ENCODE results near the gene NFATC3.

Gene NFATC3

DNA sequence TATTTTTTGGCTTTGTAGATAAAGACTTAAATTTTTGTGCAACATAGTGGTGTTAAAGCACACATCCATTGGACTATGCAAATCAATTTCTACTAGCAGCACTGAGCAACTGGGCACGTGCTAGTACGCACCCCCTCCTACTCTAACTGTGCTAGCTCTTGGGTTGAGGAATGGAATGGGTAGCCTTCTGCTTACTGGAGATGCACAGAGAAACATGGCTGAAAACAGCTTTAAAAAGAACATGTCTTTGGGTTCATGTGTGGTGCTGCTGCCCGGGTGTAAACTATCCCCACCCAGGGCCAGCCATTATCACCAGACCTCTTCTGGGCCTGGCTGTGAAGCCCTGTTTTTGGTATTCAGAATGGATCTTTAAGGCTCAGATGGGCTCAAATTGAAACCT is 143.5 kb downstream of the NFATC3 start:
- in situ Hi-C loops (cut with MboI; ENCODE audit: low sequenced_read_pairs) = no loop called here

DNA sequence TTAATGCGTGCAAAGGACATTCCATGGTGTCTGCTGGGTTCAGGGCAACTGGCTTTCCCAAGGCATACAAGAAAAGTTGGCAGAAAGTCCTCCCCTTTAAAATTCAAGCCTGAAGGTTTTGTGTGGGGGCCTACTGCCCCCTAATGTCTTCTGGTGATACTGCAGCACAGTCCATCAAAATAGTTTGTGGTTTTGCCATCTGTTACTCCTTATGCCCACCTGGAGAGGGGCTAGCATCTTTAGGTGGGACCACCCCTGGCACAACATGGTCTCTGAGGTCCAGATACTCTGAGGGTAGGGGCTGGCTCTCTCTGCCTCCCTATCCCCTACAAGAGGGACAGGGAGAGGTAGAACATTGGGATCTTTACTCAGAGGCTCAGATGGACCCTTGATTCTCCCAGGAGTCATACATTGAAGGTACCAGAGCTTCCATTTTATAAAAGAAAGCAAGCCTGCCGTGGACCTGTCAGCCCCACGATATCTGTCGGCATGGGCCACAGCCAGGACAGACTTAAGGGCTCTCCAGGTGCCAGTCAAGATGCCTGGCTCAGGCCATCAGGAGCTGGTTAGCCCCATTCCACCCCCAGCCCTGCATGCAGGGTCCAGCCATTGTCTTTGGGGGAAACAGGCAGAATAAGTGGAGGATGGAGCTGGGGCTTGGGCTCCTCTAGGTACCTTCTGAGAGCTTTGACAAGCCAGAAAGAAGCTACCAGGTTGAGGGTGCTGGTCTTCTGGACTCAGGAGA is 144.4 kb downstream of the NFATC3 start:
- in situ Hi-C loops (cut with MboI; ENCODE audit: low sequenced_read_pairs) = no loop called here

DNA sequence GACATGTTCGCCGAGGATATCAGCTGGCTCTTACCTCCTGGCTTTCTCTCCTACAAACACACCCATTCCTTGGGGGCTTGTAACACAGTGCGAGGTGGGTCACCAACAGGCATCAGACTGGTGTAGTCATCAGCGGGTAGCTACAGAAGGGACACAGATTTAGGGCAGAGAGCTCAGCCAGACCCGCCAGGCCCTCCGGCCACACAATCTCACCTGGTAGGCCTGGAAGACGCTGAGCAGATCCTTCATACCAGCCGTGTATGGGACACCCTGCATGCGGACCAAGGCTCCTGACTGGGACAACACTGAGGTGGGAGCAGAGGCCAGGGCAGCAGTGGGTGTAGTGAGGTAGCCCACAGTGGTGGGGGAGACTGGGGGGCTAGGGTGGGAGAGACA is 145.0 kb downstream of the NFATC3 start:
- in situ Hi-C loops (cut with MboI; ENCODE audit: low sequenced_read_pairs) = no loop called here

DNA sequence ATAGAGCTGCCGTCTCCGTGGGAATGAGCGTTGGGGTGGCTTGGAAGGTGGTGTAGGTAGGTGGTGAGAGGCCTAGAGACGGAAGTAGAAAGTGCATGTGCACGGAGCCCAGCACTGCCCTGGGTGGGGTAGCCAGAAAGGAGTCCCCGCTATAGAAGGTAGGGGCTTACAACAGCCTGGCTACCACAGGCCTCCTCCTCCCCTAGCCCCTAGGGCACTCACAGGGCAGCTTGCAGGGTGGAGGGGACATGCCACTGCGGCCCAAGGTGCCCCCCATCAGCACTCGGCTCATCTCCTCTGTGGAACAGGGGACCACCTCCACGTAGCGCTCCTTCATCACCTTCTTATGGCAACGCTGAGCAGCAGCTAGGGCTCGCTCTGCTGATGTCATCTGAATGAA is 145.8 kb downstream of the NFATC3 start:
- in situ Hi-C loops (cut with MboI; ENCODE audit: low sequenced_read_pairs) = no loop called here

DNA sequence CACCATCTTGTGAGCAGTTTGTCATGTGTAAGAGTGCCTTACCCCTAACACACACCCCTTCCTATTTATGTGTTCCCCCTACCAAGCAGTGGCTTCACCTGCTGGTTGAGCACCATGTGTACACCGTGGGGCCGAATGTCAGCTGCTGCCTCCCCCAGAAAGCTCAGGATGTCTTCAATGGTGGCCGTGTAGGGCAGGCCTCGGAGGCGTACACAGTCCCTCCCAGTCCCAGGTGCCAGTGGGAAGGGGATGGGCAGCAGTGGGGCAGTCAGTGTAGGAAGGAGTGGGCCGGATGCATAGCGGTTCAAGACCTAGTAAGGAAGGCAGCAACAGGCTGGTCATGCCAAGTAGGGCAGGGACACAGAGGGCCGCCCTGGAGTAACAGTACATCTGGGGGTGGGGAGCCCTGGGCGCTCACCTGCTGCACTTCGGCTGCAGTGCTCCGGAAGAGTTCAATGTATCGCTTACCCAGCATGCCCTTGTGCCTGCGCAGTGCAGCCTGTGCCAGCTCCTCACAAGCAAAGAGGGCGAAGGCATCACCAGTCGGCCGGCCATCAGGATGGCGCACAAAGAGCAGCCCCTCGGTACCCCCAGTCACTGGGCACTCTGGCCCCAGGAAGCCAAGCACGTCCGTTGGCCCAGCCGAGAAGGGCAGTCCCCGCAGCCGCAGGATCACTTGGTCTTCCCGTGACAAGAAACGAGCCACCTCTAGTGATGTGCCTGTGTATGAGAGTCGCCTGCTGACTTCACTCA is 146.4 kb downstream of the NFATC3 start:
- in situ Hi-C loops (cut with MboI; ENCODE audit: low sequenced_read_pairs) = no loop called here

DNA sequence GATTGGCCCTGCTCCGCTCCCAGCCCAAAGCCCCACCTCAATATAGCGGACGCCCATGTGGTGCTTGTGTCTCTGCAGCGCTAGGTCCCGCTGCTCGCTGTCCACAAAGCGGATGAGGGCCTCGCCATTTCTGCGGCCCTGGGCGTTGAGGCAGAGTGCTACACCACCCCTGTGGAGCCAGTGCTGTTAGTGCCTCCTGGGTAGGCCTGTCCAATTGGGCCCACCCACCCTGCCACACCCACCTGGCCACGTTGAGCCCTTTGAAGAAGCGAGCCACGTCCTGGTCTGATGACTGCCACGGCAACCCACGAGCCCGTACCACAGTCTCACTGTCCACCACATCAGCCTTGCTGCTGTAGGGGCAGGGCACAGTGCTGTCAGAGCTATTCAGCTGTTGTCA is 147.2 kb downstream of the NFATC3 start:
- in situ Hi-C loops (cut with MboI; ENCODE audit: low sequenced_read_pairs) = no loop called here

DNA sequence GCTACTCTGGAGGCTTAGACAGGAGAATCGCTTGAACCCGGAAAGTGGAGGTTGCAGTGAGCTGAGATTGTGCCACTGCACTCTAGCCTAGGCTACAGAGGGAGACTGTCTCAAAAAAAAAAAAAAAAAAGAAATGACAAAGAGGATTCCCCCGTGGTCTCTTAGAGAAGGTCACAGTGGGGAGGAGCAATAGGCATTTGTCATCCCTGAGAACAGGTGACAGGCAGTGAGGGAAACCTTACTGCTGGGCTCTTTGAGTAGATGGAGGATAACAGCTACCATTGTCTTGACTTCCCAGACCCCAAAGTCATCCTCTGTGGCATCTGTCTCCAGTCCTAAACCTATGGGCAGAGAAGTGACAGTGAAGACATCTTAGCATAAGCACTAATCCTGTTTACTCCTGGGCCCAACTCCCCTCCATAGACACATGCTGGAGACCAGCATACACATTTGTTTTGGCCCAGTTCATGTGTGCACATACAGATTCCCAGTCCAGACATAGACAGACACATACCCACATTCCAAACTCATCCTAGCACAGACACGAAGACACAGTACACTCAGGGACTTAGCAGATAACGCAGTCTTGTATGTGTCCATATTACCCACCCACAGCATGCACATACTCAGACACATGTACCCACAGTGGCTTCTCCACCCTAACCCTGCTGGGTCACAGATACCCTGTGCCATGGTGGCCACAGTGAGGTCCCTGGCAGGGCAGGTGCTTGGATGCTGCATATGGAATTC is 148.1 kb downstream of the NFATC3 start:
- in situ Hi-C loops (cut with MboI; ENCODE audit: low sequenced_read_pairs) = no loop called here

DNA sequence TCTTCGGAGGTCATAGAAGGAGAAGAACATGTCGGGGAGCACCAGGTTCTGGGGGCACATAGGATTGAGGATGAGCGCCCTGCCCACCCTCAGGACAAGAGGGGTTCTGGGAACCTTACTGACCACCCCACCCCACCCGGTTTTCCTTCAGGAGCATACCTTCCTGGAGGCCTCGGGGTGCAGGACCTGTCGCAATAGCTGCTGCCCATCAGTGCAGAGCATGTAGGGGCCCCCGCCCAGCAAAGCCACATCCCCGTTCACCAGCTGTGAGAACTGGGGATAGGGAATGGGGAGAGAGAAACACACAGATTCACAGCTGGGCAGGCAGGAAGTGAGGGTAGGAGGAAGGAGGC is 148.6 kb downstream of the NFATC3 start:
- in situ Hi-C loops (cut with MboI; ENCODE audit: low sequenced_read_pairs) = no loop called here

DNA sequence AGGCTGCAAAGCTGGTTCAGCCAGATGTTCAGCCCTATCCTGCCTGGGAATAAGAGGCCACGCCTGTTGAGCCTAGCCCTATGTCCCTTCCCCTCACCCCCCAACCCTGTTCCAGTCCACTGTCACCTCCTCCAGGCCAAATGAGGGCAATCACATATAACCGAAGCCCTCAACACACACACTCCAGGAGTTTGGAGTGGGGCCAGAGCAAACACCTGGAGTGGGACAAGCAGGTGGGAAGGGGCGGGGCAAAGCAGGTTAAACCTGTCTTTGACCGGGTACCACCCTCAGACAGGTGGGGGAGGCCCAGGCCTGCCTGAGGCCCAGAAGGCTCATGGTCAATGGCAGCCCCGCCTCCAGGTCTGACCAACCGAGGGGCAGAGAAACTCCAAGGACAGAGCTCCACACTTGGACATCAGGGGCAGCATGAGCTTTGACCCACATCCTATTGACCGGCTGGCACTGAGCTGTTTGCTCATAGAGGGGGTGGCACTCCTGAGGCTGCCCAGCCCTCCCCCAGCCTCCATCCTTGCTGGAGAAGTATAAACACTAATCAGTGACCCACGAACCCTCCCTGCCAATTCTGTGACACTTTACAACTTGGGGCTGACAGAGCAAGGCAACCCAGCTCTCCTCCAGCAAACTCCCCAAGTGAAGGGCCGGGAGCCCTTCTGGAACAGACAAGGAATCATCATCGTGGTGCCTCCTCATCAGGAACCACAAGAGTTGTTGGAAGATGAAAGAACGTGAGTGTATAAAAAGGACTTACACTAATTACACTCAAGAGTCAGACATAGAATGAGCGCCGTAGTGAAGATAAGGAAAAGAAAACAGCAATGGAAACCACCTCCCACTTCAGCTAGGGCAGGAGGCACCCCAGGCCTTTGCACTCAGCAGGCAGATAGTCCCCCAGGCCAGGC is 149.3 kb downstream of the NFATC3 start:
- in situ Hi-C loops (cut with MboI; ENCODE audit: low sequenced_read_pairs) = no loop called here

DNA sequence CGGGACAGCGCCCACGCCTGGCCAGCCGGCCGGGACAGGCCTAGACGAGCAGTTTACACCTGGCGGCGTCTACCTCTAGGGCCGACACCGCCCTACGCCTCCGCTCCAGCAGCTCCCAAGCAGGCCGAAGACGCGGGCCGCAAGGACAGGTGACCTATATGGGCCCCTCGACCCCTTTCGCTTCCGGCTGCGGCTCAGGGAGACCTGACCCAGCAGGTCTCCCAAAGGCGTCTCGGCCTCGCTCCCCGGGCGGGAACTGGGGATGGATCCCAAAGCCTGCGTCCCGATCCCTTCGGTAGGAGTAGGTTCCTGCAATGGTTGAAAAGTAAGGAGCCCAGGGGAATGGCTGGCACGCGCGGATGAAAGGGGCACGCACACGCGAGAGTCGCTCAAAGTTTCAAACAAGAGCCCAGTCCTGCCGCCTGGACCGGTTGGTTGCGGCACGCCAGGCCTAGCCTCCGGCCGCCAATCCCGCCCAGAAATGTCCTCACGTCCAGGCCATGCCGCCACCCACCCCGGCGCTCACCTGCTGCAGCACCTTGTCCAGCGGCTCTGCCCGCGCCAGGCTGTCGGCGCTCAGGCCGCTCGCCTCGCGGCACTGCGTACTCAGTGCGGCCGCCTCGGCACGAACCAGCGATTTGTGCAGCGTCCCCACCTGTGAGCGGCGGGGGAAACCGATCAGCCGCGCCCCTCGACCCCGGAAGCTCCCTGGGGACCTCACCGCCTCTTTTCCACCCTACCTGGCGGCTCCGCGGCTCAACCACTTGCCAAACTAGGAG is 150.1 kb downstream of the NFATC3 start:
- in situ Hi-C loops (cut with MboI; ENCODE audit: low sequenced_read_pairs) = no loop called here

DNA sequence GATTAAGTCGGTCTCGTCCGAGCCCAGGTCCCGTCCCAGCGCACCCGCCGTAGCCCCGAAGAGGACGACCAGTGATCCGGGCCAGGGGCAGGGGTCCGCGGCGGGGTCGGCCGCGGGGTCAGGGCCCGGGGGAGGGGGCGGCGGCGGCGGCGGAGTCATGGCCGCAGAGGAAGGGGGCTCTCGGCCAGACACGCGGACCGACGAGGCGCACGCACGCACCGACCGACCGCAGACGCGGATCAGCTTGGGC is 150.6 kb downstream of the NFATC3 start, which contains the start of gene ESRP2:
Gene ESRP2 (minus strand): TSS at position 241 of the 250 bp plus-strand sequence. CDS start 82 bp downstream, at position 159.
- in situ Hi-C loops (cut with MboI; ENCODE audit: low sequenced_read_pairs) = no loop called here

DNA sequence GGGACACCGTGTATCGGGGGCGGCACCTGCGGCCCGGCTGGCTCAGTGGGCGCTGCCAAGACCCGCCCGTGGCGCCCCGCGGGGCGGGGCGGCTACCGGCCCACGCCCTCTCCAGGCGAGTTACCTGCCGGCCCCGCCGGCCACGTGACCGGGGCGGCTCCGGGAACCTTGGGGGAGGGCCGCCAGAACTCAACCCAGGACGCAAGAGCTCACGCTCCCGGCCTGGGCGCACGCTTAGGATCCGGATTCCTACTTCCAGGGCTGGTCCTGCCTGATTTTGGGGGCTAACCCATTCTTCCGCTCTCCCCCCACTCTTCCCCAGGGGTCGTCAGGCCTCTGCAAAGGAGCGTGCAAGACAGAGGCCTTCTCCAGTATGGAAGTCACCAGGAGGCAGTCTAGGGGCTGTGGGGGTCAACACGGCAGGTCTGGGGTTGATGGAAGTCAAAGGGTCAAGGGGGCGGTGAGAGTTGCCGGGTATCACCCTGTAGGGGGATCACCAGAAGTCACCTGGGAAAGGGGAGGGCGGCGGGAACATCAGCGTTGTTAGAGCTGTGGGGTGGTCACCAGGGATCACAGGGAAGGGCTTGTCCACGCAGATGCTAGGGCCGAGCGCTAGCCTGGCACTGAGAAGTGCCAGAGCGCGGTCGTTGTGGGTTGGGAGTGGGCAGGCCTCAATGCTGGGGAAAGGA is 151.1 kb downstream of the NFATC3 start:
- in situ Hi-C loops (cut with MboI; ENCODE audit: low sequenced_read_pairs) = no loop called here

DNA sequence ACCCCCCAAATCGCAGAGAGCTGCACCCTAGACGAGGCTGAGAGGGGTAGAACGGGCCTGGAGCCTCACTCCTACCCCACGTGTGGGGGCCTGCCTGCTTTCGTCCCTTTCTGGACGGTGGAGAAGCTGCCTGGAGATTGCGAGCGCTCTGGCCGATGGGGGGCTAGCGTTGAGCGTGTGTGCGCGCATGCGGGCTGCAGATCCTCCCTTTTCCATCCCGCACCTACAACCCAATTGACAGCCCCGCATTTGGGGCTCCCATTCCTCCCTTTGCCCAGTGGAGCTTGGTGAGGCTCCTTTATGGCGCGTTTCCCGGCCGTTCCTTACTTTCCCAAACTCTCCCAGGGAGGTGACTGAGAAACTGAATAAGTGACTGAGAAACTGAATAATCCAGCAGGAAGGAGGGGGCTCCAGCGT is 151.7 kb downstream of the NFATC3 start:
- in situ Hi-C loops (cut with MboI; ENCODE audit: low sequenced_read_pairs) = no loop called here

DNA sequence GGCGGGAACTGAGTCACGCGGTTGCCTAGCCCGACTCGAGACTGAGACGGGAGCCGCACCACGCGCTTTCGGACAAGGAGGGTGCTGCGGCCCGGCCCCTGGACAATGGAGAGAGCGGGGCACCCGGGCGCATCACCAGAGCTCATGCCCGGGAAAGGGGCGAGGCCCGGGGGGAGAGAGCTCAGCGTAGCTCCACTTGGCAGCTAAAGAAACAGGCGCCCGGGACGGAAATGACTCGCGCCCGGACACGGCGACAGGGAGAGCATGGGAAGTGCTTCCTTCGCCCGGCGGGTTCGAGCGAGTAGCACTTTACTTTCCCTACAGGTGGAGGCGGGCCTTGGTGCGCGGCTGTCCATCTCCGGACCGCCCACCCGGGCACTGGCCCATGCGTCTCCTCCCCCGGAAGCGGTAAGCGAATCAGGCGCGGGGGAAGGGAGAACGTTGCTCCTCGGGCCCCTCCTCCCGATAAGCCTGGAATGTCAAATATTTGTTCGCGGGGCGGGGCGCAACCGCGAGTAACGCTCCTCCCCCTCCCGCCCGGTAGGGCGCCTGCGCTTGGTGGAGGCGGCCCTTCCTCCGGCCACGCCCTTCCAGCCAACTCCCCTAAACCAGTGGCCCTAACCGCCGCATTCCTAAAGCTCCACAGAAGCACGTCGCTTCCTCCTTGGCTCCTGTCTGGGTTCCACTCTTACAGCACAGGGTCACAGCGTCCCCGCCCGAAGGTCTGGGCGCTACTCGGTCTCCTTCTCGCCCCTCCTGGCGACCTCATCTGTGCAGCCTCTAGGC is 152.3 kb downstream of the NFATC3 start:
- in situ Hi-C loops (cut with MboI; ENCODE audit: low sequenced_read_pairs) = no loop called here

DNA sequence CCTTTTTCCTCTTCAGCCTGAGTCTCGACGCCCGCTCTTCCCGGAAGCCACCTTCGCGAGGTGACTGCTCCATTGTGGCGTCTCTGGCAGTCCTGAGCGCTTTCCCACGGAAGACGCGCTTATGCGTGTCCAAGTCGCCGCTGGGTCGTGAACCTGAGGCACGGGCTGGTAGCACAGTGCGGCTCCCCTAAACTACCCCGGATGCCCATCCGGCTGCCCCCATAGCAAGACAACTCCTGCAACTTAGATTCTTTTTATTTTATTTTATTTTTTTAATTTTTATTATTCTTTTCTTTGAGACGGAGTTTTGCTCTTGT is 152.8 kb downstream of the NFATC3 start:
- in situ Hi-C loops (cut with MboI; ENCODE audit: low sequenced_read_pairs) = no loop called here

DNA sequence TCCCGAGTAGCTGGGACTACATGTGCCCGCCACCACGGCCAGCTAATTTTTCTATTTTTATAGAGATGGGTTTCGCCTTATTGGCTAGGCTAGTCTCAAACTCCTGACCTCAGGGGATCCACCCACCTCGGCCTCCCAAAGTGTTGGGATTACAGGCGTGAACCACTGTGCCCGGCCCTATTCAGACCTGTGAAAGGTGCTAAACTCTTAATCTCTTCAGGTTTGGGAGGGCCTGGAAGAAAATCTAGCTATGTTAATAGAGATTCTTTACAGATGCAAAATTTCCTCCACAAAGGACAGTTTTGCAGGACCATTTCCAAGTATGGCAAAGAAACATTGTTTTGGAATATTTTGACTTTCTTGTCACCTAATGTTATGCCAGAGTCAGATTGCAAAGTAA is 156.9 kb downstream of the NFATC3 start:
- in situ Hi-C loops (cut with MboI; ENCODE audit: low sequenced_read_pairs) = no loop called here

DNA sequence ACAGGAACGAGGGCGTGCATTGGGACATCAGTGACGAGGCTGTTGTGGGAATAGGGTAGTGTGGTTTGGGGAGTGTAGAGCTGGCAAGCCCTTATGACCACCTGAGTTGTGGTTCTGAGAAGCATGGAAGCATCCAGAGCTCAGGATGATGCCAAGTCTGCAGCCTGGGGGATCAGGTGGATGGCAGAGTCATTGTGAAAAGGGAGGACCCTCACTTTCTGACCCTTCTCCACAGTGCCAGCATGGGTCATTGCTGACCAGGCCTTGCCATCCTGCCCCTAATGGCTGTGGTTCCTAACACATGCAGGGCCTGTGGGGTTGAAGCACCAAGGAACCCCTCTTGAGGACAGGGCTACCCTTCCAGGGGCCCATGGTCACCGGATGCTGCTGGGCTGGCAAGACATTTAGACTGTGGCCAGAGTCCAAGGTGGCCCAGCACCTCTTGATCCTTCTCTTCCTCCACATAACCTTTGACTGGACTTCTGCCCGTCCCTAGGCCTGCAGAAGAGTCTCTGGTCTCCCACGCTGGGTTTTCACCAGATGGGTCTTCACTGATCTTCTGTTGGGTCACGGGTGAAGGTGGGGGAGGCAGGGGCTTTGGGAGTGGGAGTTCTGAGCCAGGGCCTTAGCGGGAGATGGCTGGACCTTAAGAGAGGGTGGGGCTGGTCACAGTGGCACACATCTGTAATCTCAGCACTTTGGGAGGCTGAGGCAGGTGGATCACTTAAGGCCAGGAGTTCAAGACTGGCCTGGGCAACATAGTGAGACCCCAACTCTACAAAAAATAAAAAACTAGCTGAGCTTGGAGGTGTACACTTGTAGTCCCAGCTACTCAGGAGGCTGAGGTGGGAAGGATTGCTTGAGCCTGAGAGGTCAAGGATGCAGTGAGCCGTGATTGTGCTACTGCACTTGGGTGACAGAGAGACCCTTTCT is 158.0 kb downstream of the NFATC3 start:
- in situ Hi-C loops (cut with MboI; ENCODE audit: low sequenced_read_pairs) = no loop called here

DNA sequence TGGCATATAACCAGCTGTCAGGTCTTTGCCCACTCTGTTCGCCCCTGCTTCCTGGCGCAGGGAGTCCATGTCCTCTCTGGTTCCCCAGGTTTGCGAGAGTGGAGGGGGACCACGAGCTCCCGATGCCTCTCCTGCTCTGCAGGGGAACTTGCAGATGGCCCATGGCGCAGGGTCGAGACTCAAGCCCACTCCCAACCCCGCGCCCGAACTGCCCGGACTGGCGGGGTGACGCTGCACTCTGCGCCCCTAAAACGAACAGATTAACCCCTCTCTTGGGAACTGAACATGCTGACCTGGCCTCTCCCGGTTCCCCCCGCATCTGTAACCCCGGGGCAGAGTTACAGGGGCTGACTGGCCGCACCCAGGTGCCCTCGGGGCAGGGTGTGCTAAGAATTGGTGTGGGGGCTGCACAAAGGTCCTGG is 159.3 kb downstream of the NFATC3 start:
- in situ Hi-C loops (cut with MboI; ENCODE audit: low sequenced_read_pairs) = no loop called here
